ENCODE data around the gene CTBP2.

DNA sequence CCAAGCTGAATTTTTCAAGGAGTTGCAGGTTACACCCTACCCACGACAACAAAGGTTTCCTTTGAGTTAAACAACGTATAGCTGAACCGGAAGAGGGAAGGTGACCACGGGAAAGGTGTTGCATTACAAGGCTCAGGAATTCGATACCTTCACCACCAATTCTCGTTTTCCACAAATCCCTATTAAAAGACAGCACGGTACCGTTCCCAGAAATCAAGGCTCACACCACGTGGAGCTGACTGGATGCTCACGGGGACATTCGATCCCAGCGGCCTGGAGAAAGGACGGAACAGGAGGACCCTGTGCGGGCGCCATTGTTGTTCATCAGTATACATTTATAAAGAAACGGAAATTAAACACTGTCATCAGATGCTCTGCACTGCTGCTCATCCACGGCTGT is 56.4 kb downstream of the CTBP2 start:
- TF ChIP-seq CTCF (IDR thresholded peaks at IDR 0.05; ENCODE audit: low read depth, low read length, poor library complexity, severe bottlenecking) = no peak
- no peak for TF ChIP-seq EZH2phosphoT487 (IDR thresholded peaks at IDR 0.05; ENCODE audit: borderline replicate concordance, low read length)
